Spleen (tissue), 7 donors: Measurements from ENCODE around the gene DUSP15.

Experiments used
- POLR2A ChIP-seq, 3 donors: fragments of 450-650 bp; IDR thresholded peaks; one replicate each; pipeline ENCODE4 v1.5.1; 2017; ENCODE audit warnings: antibody characterized with exemption in 3 of 3, mild to moderate bottlenecking in 1 of 3
- POLR2AphosphoS5 ChIP-seq, 3 donors: sonication (generic); formaldehyde crosslinking; IDR thresholded peaks; one replicate each; pipeline ENCODE4 v1.5.1; 2017; ENCODE audit warnings: antibody characterized with exemption in 3 of 3
- TF ChIP-seq, protein P1 (sequence below), 11 experiments: fragments of 200-600 bp in 7 of 11; fragments of 450-650 bp in 4 of 11; sonication (generic) in 4 of 11; IDR thresholded peaks in 8 of 11; conservative IDR thresholded peaks in 3 of 11; 1 replicate in 7 of 11; 2 replicates in 4 of 11; pipeline versions ENCODE4 v1.4.0 to v1.8.0; 2016 to 2021; ENCODE audit warnings: antibody characterized with exemption in 11 of 11, inconsistent platforms in 4 of 11, mild to moderate bottlenecking in 1 of 11
- donor health status: DM: no; HTN: no; CAD: no; lungs with moderate emphysema.
- donor health status: DM: no; HTN: no; CAD: no.
- donor health status: DM: no; HTN: no; CAD: no.

DNA sequence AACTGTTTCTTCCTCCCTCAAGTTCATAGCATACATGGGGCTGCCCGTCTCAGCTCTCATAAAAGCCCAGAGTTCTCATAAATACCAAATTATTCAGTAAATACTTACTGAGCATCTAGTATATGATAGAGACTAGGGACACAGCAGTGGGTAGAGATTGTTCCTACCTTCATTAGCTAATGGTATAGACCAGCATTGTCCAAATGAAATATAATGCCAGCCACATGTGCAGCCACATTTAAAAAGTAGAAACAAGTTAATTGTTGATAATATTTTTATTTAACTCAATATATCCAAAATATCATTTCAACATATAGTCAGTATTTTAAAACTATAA lies 1.3 kb upstream of the DUSP15 start:
- TF ChIP-seq, protein P1, sequence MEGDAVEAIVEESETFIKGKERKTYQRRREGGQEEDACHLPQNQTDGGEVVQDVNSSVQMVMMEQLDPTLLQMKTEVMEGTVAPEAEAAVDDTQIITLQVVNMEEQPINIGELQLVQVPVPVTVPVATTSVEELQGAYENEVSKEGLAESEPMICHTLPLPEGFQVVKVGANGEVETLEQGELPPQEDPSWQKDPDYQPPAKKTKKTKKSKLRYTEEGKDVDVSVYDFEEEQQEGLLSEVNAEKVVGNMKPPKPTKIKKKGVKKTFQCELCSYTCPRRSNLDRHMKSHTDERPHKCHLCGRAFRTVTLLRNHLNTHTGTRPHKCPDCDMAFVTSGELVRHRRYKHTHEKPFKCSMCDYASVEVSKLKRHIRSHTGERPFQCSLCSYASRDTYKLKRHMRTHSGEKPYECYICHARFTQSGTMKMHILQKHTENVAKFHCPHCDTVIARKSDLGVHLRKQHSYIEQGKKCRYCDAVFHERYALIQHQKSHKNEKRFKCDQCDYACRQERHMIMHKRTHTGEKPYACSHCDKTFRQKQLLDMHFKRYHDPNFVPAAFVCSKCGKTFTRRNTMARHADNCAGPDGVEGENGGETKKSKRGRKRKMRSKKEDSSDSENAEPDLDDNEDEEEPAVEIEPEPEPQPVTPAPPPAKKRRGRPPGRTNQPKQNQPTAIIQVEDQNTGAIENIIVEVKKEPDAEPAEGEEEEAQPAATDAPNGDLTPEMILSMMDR (IDR thresholded peaks at IDR 0.05 in 8 of 11, conservative IDR thresholded peaks at IDR 0.05 in 3 of 11), result no peak
- TF ChIP-seq POLR2AphosphoS5 (IDR thresholded peaks at IDR 0.05) (no peak), POLR2A (IDR thresholded peaks at IDR 0.05) (no peak)
